Ovary (tissue), 3 donors: ENCODE measurements around the gene PPP1R15B.

Experiments used
- EP300 ChIP-seq: sonication (generic); formaldehyde crosslinking; IDR thresholded peaks from one replicate; pipeline ENCODE4 v1.6.1; 2017; ENCODE audit warnings: antibody characterized with exemption
- POLR2A ChIP-seq: fragments of 450-650 bp; IDR thresholded peaks from one replicate; pipeline ENCODE4 v1.6.1; 2017; ENCODE audit warnings: antibody characterized with exemption, mild to moderate bottlenecking, moderate library complexity
- TF ChIP-seq, protein P1 (sequence below), 3 donors: fragments of 450-650 bp in 2 of 3; fragments of 200-600 bp in 1 of 3; IDR thresholded peaks; one replicate each; pipeline versions ENCODE4 v1.5.1 to v1.8.0; 2016 to 2022; ENCODE audit warnings: antibody characterized with exemption in 3 of 3, mild to moderate bottlenecking in 1 of 3
- donor health status: DM: no; HTN: no; CAD: no.

DNA sequence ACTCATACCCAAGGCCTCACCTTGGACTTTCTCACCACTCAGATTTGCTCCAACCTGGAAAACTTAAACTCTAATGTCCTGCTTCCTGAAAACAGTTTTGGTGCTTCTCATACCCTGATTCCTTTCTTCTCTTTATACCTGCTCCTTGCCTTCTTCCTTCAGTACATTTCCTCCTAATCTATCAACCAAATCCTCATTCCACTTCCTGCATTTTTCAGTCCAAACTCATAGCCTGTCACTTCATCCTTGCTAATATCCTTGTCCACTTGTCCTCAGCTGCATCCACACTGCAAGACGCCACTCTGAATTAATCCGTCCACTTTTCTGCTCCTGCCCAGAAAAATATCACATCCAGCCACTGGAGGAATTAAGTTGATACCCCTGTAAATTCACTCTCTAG is 25.9 kb downstream of the PPP1R15B start:
- TF ChIP-seq POLR2A = no peak
- TF ChIP-seq, protein P1, sequence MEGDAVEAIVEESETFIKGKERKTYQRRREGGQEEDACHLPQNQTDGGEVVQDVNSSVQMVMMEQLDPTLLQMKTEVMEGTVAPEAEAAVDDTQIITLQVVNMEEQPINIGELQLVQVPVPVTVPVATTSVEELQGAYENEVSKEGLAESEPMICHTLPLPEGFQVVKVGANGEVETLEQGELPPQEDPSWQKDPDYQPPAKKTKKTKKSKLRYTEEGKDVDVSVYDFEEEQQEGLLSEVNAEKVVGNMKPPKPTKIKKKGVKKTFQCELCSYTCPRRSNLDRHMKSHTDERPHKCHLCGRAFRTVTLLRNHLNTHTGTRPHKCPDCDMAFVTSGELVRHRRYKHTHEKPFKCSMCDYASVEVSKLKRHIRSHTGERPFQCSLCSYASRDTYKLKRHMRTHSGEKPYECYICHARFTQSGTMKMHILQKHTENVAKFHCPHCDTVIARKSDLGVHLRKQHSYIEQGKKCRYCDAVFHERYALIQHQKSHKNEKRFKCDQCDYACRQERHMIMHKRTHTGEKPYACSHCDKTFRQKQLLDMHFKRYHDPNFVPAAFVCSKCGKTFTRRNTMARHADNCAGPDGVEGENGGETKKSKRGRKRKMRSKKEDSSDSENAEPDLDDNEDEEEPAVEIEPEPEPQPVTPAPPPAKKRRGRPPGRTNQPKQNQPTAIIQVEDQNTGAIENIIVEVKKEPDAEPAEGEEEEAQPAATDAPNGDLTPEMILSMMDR (IDR thresholded peaks at IDR 0.05) = no peak
- TF ChIP-seq EP300 = no peak
